K562 (cell line): ENCODE measurements around the gene IL17RB. TPM values are rescaled to one million over a fixed set of nuclear protein-coding genes. Genes with fewer than 3 reads are reported as not detected.

Experiments used
- ATF1 ChIP-seq, 2 experiments: fragments of 450-650 bp in 1 of 2; IDR thresholded peaks; 2 replicates each; pipeline ENCODE4 v1.6.1; 2016; ENCODE audit warnings: missing compliant biosample characterization in 1 of 2, missing genetic modification characterization in 1 of 2
- EGR1 ChIP-seq: fragments of 450-650 bp; conservative IDR thresholded peaks from 2 replicates; pipeline ENCODE4 v1.6.1; 2017; ENCODE audit warnings: mild to moderate bottlenecking
- EP400 ChIP-seq: fragments of 450-650 bp; IDR thresholded peaks from 2 replicates; pipeline ENCODE4 v1.6.1; 2017; ENCODE audit warnings: antibody characterized with exemption, mild to moderate bottlenecking, moderate library complexity
- KDM5B ChIP-seq: fragments of 200-600 bp; sonication (generic); IDR thresholded peaks from 2 replicates; pipeline ENCODE4 v1.6.1; 2012; ENCODE audit warnings: low read depth, mild to moderate bottlenecking, moderate library complexity, low read length, control low read depth, inconsistent platforms; ENCODE audit not compliant: insufficient replicate concordance
- KLF1 ChIP-seq: fragments of 450-650 bp; IDR thresholded peaks from 2 replicates; pipeline ENCODE4 v1.6.1; 2016; ENCODE audit warnings: missing genetic modification characterization, missing compliant biosample characterization
- L3MBTL2 ChIP-seq: fragments of 450-650 bp; IDR thresholded peaks from 2 replicates; pipeline ENCODE4 v1.6.1; 2016; ENCODE audit warnings: mild to moderate bottlenecking, moderate library complexity
- MAFG ChIP-seq: fragments of 450-650 bp; conservative IDR thresholded peaks from 2 replicates; pipeline ENCODE4 v1.6.1; 2016; ENCODE audit warnings: missing genetic modification characterization, missing compliant biosample characterization
- MAFK ChIP-seq: IDR thresholded peaks from 2 replicates; pipeline ENCODE4 v1.6.1; 2011; ENCODE audit warnings: low read length, improper control_type of control experiment
- MTA1 ChIP-seq: fragments of 450-650 bp; IDR thresholded peaks from 2 replicates; pipeline ENCODE4 v1.6.1; 2017; ENCODE audit warnings: borderline replicate concordance
- NFE2 ChIP-seq: IDR thresholded peaks from 2 replicates; pipeline ENCODE4 v1.6.1; 2014; ENCODE audit warnings: antibody characterized with exemption, low read depth
- POLR2AphosphoS5 ChIP-seq: IDR thresholded peaks from 2 replicates; pipeline ENCODE4 v1.6.1; 2011; ENCODE audit warnings: mild to moderate bottlenecking, low read depth, low read length, moderate library complexity; ENCODE audit not compliant: control insufficient read depth, insufficient read depth
- POLR2G ChIP-seq: fragments of 200-400 bp; formaldehyde crosslinking; IDR thresholded peaks from 2 replicates; pipeline ENCODE4 v1.6.1; 2017; ENCODE audit warnings: low read depth, mild to moderate bottlenecking, antibody characterized with exemption, low read length, moderate library complexity
- SMARCA5 ChIP-seq: fragments of 450-650 bp; IDR thresholded peaks from 2 replicates; pipeline ENCODE4 v1.6.1; 2016
- YY1 ChIP-seq, 3 experiments: IDR thresholded peaks; 2 replicates each; pipeline ENCODE4 v1.6.1; 2011; ENCODE audit warnings: low read length in 2 of 3, mild to moderate bottlenecking in 2 of 3, moderate library complexity in 2 of 3, borderline replicate concordance in 1 of 3, control low read depth in 1 of 3, low read depth in 1 of 3; ENCODE audit not compliant: insufficient read depth in 3 of 3, insufficient replicate concordance in 2 of 3, control insufficient read depth in 1 of 3, insufficient read length in 1 of 3; ENCODE audit errors: extremely low read depth in 1 of 3
- polyA plus RNA-seq, 8 experiments: library from polyadenylated mRNA; depleted of rRNA in 4 of 8; stranded (reverse) in 5 of 8; unstranded in 3 of 8; fragments of >200 nt; fragmentation: Nextera tagmentation in 2 of 8; fragmentation: Illumina TruSeq in 1 of 8; extraction: Ambion mirVana in 2 of 8; extraction: Trizol in 1 of 8; gene quantifications; 2 replicates each; pipeline versions ENCODE4 v1.2.1 to v1.2.3, GENCODE V29; 2011 to 2014; ENCODE audit warnings: inconsistent platforms in 1 of 8, missing spikeins in 1 of 8
- total RNA-seq, 7 experiments: library from RNA; depleted of rRNA in 6 of 7; stranded (reverse); fragments of >200 nt in 6 of 7; fragmentation: Illumina TruSeq in 2 of 7; extraction: Trizol in 2 of 7; gene quantifications; 2 replicates each; pipeline versions ENCODE4 v1.2.1 to v1.2.3, GENCODE V29; 2011 to 2021; ENCODE audit warnings: low replicate concordance in 1 of 7
- TF ChIP-seq, protein P1 (sequence below), 2 experiments: fragments of 450-650 bp in 1 of 2; sonication (generic) in 1 of 2; formaldehyde crosslinking in 1 of 2; IDR thresholded peaks in 1 of 2; conservative IDR thresholded peaks in 1 of 2; 2 replicates each; pipeline versions ENCODE4 v1.6.1 to v1.8.1; 2016 to 2023; ENCODE audit warnings: mild to moderate bottlenecking in 2 of 2, moderate library complexity in 2 of 2, inconsistent platforms in 1 of 2, missing genetic modification reagents in 1 of 2
- TF ChIP-seq, protein P2 (sequence below): fragments of 450-650 bp; IDR thresholded peaks from 2 replicates; pipeline ENCODE4 v1.6.1; 2014; ENCODE audit warnings: low read depth, mild to moderate bottlenecking, moderate library complexity, borderline replicate concordance
- TF ChIP-seq, protein P3 (sequence below): sonication (generic); formaldehyde crosslinking; IDR thresholded peaks from 2 replicates; pipeline ENCODE4 v1.8.0; 2022; ENCODE audit warnings: mild to moderate bottlenecking, missing genetic modification reagents, borderline replicate concordance

IL17RB gene
- total and polyA plus RNA-seq, 9 of the 15 experiments (the other 6 are each of a cell fraction or from before 2014, with no cell fraction given), result 1.1 to 4.1 (median 1.7) TPM

DNA sequence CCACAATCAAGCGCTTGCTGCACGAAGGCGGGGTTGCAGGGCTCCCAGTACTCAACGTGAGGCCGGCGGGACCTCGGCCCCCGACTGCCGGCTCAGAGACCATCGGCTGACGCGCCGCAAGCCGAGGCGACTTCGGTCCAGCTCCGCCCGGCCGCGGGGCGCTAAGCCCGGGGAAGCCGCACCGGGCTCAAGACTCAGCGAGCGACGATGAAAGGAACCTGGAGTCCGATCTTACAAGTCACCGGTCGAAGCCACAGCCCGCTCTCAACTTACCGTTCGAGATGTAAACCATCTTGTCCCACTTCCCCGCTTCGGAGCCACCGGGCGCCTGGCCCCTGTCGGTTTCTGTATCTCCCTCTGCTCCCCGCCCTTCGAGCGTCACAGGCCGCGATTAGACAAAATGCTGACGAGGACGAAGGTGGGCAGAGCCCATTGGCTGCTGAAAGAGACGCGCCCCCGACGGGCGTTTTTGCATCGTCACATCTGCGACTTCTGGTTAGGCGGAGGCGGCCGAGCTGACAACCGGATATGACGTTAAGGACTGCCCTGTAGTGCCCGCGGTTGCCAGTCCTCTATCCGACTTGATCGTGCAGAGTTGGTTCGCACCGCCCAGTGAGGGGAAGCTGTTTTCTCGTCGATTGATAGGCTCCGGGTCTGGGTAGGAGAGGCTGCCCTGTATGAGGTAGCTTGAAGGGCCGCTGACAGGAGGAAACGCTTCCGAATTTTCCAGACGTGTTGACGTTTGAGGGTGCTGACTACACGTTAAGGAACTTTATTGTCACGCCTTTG is 45.3 kb downstream of the IL17RB start, which contains the start of gene SELENOK (continued):
- TF ChIP-seq, protein P1, sequence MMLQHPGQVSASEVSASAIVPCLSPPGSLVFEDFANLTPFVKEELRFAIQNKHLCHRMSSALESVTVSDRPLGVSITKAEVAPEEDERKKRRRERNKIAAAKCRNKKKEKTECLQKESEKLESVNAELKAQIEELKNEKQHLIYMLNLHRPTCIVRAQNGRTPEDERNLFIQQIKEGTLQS (IDR thresholded peaks at IDR 0.05), result peak; percentile 26
- TF ChIP-seq, protein P1 (CRISPR knock-in tag; conservative IDR thresholded peaks at IDR 0.05), result no peak
- TF ChIP-seq SMARCA5 (no peak), POLR2AphosphoS5 (peak; percentile 79), KDM5B (peak; percentile 66), L3MBTL2 (peak; percentile 36; the same call in 1 of the 2 replicates), MTA1 (peak; percentile 97), EGR1 (peak; percentile 78), POLR2G (peak; percentile 95), MAFG (peak; percentile 96), KLF1 (tag) (no peak), NFE2 (peak; percentile 74), EP400 (peak; percentile 84), MAFK (peak; percentile 85), ATF1 (CRISPR knock-in tag; IDR thresholded peaks at IDR 0.05) (peak; percentile 68), ATF1 (tag; IDR thresholded peaks at IDR 0.05) (peak; percentile 98), YY1 (IDR thresholded peaks at IDR 0.05; ENCODE audit: borderline replicate concordance in 1 of 3, control insufficient read depth in 1 of 3, extremely low read depth in 1 of 3, insufficient read depth in 3 of 3, insufficient read length in 1 of 3, insufficient replicate concordance in 2 of 3, low read depth in 1 of 3, low read length in 2 of 3) (peak in 1 of 3 experiments; percentile 46)
- TF ChIP-seq, protein P2, sequence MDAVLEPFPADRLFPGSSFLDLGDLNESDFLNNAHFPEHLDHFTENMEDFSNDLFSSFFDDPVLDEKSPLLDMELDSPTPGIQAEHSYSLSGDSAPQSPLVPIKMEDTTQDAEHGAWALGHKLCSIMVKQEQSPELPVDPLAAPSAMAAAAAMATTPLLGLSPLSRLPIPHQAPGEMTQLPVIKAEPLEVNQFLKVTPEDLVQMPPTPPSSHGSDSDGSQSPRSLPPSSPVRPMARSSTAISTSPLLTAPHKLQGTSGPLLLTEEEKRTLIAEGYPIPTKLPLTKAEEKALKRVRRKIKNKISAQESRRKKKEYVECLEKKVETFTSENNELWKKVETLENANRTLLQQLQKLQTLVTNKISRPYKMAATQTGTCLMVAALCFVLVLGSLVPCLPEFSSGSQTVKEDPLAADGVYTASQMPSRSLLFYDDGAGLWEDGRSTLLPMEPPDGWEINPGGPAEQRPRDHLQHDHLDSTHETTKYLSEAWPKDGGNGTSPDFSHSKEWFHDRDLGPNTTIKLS, result 0 out of 2 replicates have a peak, but pooled peaks have one; percentile 19
- TF ChIP-seq, protein P3, sequence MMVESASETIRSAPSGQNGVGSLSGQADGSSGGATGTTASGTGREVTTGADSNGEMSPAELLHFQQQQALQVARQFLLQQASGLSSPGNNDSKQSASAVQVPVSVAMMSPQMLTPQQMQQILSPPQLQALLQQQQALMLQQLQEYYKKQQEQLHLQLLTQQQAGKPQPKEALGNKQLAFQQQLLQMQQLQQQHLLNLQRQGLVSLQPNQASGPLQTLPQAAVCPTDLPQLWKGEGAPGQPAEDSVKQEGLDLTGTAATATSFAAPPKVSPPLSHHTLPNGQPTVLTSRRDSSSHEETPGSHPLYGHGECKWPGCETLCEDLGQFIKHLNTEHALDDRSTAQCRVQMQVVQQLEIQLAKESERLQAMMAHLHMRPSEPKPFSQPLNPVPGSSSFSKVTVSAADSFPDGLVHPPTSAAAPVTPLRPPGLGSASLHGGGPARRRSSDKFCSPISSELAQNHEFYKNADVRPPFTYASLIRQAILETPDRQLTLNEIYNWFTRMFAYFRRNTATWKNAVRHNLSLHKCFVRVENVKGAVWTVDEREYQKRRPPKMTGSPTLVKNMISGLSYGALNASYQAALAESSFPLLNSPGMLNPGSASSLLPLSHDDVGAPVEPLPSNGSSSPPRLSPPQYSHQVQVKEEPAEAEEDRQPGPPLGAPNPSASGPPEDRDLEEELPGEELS (CRISPR knock-in tag), result no peak
